ENCODE data around the gene DCC.

The DCC gene

DNA sequence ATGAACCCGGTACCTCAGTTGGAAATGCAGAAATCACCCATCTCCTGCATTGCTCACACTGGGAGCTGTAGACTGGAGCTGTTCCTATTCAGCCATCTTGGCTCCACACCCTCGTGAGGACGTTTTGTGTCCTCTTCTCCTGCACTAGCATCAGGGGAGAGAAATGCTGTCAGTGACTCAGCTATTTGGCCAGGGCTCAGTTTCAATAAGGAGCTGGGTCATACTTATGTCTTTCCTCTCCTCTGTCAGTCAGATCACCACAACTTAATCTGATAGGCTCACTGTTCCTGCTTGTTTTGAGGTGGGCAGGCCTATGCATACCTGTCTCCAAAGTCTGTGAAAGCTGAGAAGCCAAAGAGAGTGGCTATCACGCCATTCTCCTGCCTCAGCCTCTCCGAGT lies 921.2 kb downstream of the DCC start:
- TF ChIP-seq, protein P1, sequence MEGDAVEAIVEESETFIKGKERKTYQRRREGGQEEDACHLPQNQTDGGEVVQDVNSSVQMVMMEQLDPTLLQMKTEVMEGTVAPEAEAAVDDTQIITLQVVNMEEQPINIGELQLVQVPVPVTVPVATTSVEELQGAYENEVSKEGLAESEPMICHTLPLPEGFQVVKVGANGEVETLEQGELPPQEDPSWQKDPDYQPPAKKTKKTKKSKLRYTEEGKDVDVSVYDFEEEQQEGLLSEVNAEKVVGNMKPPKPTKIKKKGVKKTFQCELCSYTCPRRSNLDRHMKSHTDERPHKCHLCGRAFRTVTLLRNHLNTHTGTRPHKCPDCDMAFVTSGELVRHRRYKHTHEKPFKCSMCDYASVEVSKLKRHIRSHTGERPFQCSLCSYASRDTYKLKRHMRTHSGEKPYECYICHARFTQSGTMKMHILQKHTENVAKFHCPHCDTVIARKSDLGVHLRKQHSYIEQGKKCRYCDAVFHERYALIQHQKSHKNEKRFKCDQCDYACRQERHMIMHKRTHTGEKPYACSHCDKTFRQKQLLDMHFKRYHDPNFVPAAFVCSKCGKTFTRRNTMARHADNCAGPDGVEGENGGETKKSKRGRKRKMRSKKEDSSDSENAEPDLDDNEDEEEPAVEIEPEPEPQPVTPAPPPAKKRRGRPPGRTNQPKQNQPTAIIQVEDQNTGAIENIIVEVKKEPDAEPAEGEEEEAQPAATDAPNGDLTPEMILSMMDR (IDR thresholded peaks at IDR 0.05; ENCODE audit: low read depth, low read length): no peak
- in situ Hi-C loops (cut with HindIII; ENCODE audit: low sequenced_read_pairs): no loop called here

DNA sequence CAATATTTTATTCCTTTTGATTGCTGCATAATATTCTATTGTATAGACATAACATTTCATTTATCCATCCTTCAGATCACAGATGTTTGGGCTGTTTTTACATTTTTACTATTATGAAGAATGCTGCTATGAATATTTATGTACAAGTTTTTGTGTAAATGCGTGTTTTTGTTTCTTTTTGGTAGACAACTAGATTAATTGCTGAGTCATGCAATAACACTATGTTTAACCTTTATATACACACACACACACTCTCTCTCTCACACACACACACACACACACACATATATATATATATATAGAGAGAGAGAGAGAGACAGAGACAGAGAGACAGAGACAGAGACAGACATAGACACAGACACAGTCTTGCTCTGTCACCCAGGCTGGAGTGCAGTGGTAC lies 926.9 kb downstream of the DCC start:
- H3K4me3 ChIP-seq (ENCODE audit: low read depth, low read length): no peak overlapping the region
- in situ Hi-C loops (cut with HindIII; ENCODE audit: low sequenced_read_pairs): no loop called here
- no peak for DNase-seq (ENCODE audit: low read depth, low spot score)
- TF ChIP-seq, protein P1 (IDR thresholded peaks at IDR 0.05; ENCODE audit: low read depth, low read length): no peak

More for the DNA sequence above, 921.2 kb downstream of the DCC start:
- no peak overlapping the region for H3K4me3 ChIP-seq (ENCODE audit: low read depth, low read length)
- DNase-seq (ENCODE audit: low read depth, low spot score): no peak

- in situ Hi-C loops (cut with HindIII; ENCODE audit: low sequenced_read_pairs): no loop called here
- no peak for DNase-seq (ENCODE audit: low read depth, low spot score)
- TF ChIP-seq, protein P1 (IDR thresholded peaks at IDR 0.05; ENCODE audit: low read depth, low read length): no peak
- H3K4me3 ChIP-seq (ENCODE audit: low read depth, low read length): no peak overlapping the region
These were observed 928.5 kb downstream of the DCC start for GRCh38 chr18:53268455-53268854.

DNA sequence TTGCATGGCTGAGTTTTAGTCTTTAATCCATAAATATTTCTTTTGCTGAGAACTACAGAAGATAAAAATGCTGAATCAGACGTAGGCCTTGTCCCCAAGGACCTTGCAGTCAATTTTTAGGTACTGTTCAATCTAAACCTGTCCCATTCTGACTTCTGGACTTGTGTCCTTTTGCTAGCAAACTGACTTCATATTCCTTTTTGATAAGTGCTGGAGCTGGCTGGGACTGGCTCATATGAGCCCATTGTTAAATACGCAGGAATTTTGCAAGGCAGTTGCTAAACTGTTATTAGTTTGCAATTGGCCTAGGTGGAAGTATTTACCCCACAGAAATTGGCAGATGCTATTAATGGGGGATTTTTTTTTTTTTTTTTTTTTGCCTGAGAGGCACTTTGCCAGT lies 941.4 kb downstream of the DCC start:
- no peak overlapping the region for H3K4me3 ChIP-seq (ENCODE audit: low read depth, low read length)
- in situ Hi-C loops (cut with HindIII; ENCODE audit: low sequenced_read_pairs): no loop called here
- TF ChIP-seq, protein P1 (IDR thresholded peaks at IDR 0.05; ENCODE audit: low read depth, low read length): no peak
- no peak for DNase-seq (ENCODE audit: low read depth, low spot score)

DNA sequence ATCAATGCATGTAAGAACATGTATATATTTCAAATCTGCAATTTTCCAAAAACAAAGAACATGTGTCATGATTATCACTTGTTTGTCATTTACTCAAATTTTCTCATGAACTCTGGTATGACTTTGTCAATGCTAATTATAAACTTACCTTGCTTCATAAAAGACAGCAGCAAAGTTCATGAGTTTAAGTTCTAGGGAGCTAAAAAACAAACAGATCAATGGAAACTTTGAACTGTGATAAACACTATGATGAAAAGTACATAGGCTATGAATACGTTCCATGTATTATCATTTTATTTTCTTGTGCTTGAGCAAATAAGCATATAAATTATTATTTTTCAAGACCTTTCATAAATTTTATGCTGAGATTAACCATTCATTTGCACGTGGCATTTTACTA lies 943.7 kb downstream of the DCC start:
- TF ChIP-seq, protein P1 (IDR thresholded peaks at IDR 0.05; ENCODE audit: low read depth, low read length): no peak
- in situ Hi-C loops (cut with HindIII; ENCODE audit: low sequenced_read_pairs): no loop called here
- no peak for DNase-seq (ENCODE audit: low read depth, low spot score)
- H3K4me3 ChIP-seq (ENCODE audit: low read depth, low read length): no peak overlapping the region

DNA sequence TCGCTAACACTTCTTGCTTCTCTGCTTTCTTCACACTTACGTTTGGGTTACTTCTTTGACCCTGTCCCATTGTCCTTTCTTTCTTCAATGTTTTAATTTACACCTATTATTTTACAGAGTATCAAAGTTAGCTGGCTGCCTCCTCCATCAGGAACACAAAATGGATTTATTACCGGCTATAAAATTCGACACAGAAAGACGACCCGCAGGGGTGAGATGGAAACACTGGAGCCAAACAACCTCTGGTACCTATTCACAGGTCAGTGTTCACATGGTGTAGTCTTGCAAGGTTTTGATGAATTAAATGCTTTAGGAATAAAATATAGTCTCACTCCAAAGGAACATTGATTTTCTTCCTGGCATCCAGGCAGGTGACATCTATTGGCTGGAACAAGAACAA lies 965.5 kb downstream of the DCC start:
- in situ Hi-C loops (cut with HindIII; ENCODE audit: low sequenced_read_pairs): no loop called here
- no peak overlapping the region for H3K4me3 ChIP-seq (ENCODE audit: low read depth, low read length)
- no peak for DNase-seq (ENCODE audit: low read depth, low spot score)
- TF ChIP-seq, protein P1 (IDR thresholded peaks at IDR 0.05; ENCODE audit: low read depth, low read length): no peak

- TF ChIP-seq, protein P1 (IDR thresholded peaks at IDR 0.05; ENCODE audit: low read depth, low read length): no peak
- DNase-seq (ENCODE audit: low read depth, low spot score): no peak
- no peak overlapping the region for H3K4me3 ChIP-seq (ENCODE audit: low read depth, low read length)
- in situ Hi-C loops (cut with HindIII; ENCODE audit: low sequenced_read_pairs): no loop called here
These were observed 979.6 kb downstream of the DCC start for GRCh38 chr18:53319628-53320027.
